Measurements from ENCODE around the gene PFN3. TPM values are rescaled to one million over a fixed set of nuclear protein-coding genes. Genes with fewer than 3 reads are reported as not detected.
"Not testable (repeated sequence)": the region's sequence is repeated elsewhere in the genome, so short reads cannot be mapped to it uniquely, and the experiment has no call there.

PFN3 gene
- total RNA-seq, 1 donor from 2014 or later, result not detected

DNA sequence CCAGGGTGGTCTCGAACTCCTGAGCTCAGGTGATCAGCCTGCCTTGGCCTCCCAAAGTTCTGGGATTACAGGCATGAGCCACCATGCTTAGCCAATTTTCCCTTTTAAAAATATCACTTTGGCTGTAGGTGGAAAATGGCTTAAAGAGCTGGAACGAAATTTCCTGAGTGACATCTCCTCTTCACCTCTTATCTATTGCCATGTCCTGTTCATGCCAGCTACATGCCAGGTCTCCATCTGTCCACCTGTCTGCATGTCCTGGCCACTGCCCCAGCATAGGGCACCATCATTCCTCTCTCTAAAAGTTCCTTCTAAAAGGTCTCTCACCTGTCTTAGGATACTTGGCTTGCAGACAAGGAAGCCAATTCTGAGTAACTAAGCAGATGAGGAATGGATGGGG is 23.2 kb upstream of the PFN3 start:
- H3K27me3 Mint-ChIP-seq (ENCODE audit: low read depth), result peaks cover 4% of the 10 kb centered on the region
- TF ChIP-seq, protein P1, sequence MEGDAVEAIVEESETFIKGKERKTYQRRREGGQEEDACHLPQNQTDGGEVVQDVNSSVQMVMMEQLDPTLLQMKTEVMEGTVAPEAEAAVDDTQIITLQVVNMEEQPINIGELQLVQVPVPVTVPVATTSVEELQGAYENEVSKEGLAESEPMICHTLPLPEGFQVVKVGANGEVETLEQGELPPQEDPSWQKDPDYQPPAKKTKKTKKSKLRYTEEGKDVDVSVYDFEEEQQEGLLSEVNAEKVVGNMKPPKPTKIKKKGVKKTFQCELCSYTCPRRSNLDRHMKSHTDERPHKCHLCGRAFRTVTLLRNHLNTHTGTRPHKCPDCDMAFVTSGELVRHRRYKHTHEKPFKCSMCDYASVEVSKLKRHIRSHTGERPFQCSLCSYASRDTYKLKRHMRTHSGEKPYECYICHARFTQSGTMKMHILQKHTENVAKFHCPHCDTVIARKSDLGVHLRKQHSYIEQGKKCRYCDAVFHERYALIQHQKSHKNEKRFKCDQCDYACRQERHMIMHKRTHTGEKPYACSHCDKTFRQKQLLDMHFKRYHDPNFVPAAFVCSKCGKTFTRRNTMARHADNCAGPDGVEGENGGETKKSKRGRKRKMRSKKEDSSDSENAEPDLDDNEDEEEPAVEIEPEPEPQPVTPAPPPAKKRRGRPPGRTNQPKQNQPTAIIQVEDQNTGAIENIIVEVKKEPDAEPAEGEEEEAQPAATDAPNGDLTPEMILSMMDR (conservative IDR thresholded peaks at IDR 0.05), result no peak
- peaks cover 22% of the 10 kb centered on the region for H3K4me1 Mint-ChIP-seq
- no peak for DNase-seq (ENCODE audit: low read depth, low spot score)
- H3K36me3 Mint-ChIP-seq (ENCODE audit: low read depth), result no peaks in the 10 kb centered on the region
- no peaks in the 10 kb centered on the region for H3K9me3 Mint-ChIP-seq
- no peak overlapping the region for H3K27ac Mint-ChIP-seq (ENCODE audit: unreplicated experiment)
- no peak overlapping the region for H3K4me3 Mint-ChIP-seq

DNA sequence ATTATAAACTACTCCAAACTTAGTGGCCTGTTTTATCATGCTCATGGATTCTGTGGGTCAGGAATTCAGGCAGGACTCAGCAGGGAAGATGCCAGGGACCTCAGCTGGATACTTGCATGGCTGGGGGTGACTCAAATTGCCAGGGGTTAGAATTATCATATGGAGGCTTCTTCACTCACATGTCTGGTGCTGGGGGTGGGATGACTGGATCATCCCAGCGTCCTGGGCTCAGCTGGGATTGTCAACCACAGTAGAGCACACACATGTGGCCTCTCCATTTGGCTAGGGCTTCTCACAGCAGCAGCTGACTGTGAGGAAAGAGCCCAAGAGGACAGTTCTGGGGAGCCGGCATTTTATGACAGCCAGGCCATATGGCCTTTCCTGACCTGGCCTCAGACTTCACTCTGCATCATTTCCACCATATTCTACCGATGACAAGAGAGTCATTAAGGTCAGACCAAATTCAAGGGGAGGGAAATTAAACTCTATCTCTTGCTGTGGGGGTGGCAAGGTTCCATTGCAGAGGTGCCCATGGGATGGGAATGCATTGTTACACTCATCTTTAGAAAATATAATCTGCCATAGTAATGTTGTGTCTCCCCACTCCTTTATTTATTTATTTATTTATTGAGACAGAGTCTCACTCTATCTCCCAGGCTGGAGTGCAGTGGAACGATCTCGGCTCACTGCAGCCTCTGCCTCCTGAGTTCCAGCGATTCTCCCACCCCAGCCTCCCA is 20.8 kb upstream of the PFN3 start:
- no peaks in the 10 kb centered on the region for H3K36me3 Mint-ChIP-seq (ENCODE audit: low read depth)
- H3K4me3 Mint-ChIP-seq, result peak overlapping the region; percentile 29
- peaks cover 2% of the 10 kb centered on the region for H3K27me3 Mint-ChIP-seq (ENCODE audit: low read depth)
- H3K27ac Mint-ChIP-seq (ENCODE audit: unreplicated experiment), result peak overlapping the region; percentile 37
- no peak for DNase-seq (ENCODE audit: low read depth, low spot score)
- H3K4me1 Mint-ChIP-seq, result peaks cover 12% of the 10 kb centered on the region
- TF ChIP-seq, protein P1 (conservative IDR thresholded peaks at IDR 0.05), result no peak
- no peaks in the 10 kb centered on the region for H3K9me3 Mint-ChIP-seq

DNA sequence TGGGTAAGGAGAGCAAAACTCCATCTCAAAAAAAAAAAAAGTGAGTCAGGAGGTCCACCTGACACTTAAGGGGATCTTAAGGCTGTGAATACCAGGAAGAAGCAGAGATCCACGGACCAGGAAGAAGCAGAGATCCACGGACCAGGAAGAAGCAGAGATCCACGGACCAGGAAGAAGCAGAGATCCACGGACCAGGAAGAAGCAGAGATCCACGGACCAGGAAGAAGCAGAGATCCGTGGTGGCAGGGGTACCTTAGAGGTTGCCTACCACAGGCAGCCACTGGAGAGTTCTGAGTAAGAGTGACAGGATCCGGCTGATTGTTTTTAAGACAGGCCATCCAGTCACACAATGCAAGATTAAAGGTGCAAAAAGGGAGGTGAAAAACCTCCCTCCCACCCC is 20.0 kb upstream of the PFN3 start:
- not testable (repeated sequence) for H3K27me3 Mint-ChIP-seq (ENCODE audit: low read depth); DNase-seq (ENCODE audit: low read depth, low spot score); H3K27ac Mint-ChIP-seq (ENCODE audit: unreplicated experiment); H3K9me3 Mint-ChIP-seq; H3K4me3 Mint-ChIP-seq; H3K4me1 Mint-ChIP-seq; H3K36me3 Mint-ChIP-seq (ENCODE audit: low read depth)

DNA sequence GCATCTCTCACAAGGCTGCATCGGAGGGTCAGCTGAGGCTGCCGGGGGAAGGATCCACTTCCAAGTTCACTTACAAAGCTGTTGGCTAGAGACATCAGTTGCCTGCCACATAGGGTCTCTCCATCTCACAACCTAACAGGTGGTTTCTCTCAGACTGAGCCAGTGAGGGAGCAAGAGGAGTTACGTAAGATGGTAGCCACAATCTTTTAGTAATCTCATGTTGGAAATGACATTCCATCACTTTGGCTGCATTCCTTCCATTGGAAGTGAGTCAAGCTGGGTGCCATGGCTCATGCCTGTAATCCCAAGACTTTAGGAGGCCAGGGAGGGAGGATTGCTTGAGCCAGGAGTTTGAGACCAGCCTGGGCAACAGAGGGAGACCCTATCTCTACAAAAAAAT is 18.6 kb upstream of the PFN3 start:
- Mint-ChIP-seq H3K36me3 (ENCODE audit: low read depth) (no peaks in the 10 kb centered on the region), H3K27ac (ENCODE audit: unreplicated experiment) (no peak overlapping the region), H3K4me3 (no peak overlapping the region), H3K4me1 (no peaks in the 10 kb centered on the region), H3K9me3 (no peaks in the 10 kb centered on the region), H3K27me3 (ENCODE audit: low read depth) (no peaks in the 10 kb centered on the region)
- TF ChIP-seq, protein P1 (conservative IDR thresholded peaks at IDR 0.05), result no peak
- DNase-seq (ENCODE audit: low read depth, low spot score), result no peak

DNA sequence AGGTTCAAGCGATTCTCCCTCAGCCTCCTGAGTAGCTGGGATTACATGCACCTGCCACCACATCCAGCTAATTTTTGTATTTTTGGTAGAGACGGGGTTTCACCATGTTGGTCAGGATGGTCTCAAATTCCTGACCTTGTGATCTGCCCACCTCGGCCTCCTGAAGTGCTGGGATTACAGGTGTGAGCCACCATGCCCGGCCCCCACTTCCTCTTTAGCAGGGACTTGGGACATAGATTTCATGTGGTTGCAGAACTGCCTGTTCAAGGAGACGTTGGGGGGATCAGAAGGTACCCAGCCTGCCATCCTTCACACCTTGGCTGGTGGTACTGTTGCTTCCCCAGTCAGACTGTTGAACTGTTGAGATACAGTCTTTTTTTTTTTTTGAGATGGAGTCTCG is 16.6 kb upstream of the PFN3 start:
- not testable (repeated sequence) for H3K4me3 Mint-ChIP-seq; H3K4me1 Mint-ChIP-seq; DNase-seq (ENCODE audit: low read depth, low spot score); H3K27me3 Mint-ChIP-seq (ENCODE audit: low read depth); H3K36me3 Mint-ChIP-seq (ENCODE audit: low read depth); H3K9me3 Mint-ChIP-seq; H3K27ac Mint-ChIP-seq (ENCODE audit: unreplicated experiment)

DNA sequence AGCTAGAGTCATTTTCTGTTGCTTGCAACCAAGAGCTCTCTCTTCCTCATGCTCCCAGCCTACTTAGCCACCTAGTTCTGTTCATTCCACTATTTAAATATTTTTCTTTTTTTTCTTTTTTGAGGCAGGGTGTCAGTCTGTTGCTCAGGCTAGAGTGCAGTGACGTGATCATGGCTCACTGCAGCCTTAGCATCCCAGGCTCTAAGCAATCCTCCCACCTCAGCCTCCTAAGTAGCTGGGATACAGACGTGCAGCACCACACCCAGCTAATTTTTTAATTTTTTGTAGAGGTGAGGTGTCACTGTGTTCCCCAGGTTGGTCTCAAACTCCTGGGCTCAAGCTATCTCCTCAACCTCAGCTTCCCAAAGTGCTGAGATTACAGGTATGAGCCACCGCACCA is 14.0 kb upstream of the PFN3 start:
- H3K36me3 Mint-ChIP-seq (ENCODE audit: low read depth), result no peaks in the 10 kb centered on the region
- no peaks in the 10 kb centered on the region for H3K4me1 Mint-ChIP-seq
- TF ChIP-seq, protein P1 (conservative IDR thresholded peaks at IDR 0.05), result no peak
- no peak overlapping the region for H3K27ac Mint-ChIP-seq (ENCODE audit: unreplicated experiment)
- no peak overlapping the region for H3K4me3 Mint-ChIP-seq
- no peaks in the 10 kb centered on the region for H3K9me3 Mint-ChIP-seq
- H3K27me3 Mint-ChIP-seq (ENCODE audit: low read depth), result peaks cover 5% of the 10 kb centered on the region
- no peak for DNase-seq (ENCODE audit: low read depth, low spot score)

Measured in neural crest cell (in vitro differentiated cells).